Ovary (tissue), 9 donors: ENCODE results near the gene FSTL1. TPM values are rescaled to one million over a fixed set of nuclear protein-coding genes. Genes with fewer than 3 reads are reported as not detected.

Source experiments
- DNase-seq, 5 donors: peaks; one replicate each; pipeline ENCODE4 v3.0.0-alpha.2; 2019 to 2020
- H3K27ac ChIP-seq, 2 donors: fragments of 200-600 bp; one replicate each; pipeline versions ENCODE4 v1.5.1 to v1.8.0; 2019 to 2022
- H3K27me3 ChIP-seq: fragments of 200-600 bp; one replicate; pipeline ENCODE4 v1.8.0; 2022
- H3K36me3 ChIP-seq: fragments of 200-600 bp; sonication (generic); one replicate; pipeline ENCODE4 v1.5.1; 2019
- H3K4me1 ChIP-seq: one replicate; pipeline ENCODE4 v1.8.1; 2013; ENCODE audit warnings: mild to moderate bottlenecking, moderate library complexity; ENCODE audit not compliant: insufficient read depth
- H3K4me3 ChIP-seq: fragments of 200-600 bp; sonication (generic); one replicate; pipeline ENCODE4 v1.5.1; 2017
- H3K9me3 ChIP-seq, 2 donors: fragments of 200-600 bp in 1 of 2; sonication (generic) in 1 of 2; one replicate each; pipeline versions ENCODE4 v1.5.1 to v1.8.1; 2013 to 2019; ENCODE audit warnings: mild to moderate bottlenecking in 1 of 2, moderate library complexity in 1 of 2
- CTCF ChIP-seq, 3 donors: fragments of 450-650 bp in 2 of 3; fragments of 200-600 bp in 1 of 3; IDR thresholded peaks; one replicate each; pipeline versions ENCODE4 v1.5.1 to v1.8.0; 2016 to 2022; ENCODE audit warnings: antibody characterized with exemption in 3 of 3, mild to moderate bottlenecking in 1 of 3
- EP300 ChIP-seq: sonication (generic); formaldehyde crosslinking; IDR thresholded peaks from one replicate; pipeline ENCODE4 v1.6.1; 2017; ENCODE audit warnings: antibody characterized with exemption
- POLR2A ChIP-seq: fragments of 450-650 bp; IDR thresholded peaks from one replicate; pipeline ENCODE4 v1.6.1; 2017; ENCODE audit warnings: antibody characterized with exemption, mild to moderate bottlenecking, moderate library complexity
- WGBS, 3 donors: extraction: QIAGEN DNeasy Blood & Tissue Kit in 1 of 3; methylation state at CpG; one replicate each; pipeline versions ENCODE4 v1.1.5 to v1.1.7; 2013 to 2017; 5-methylcytosine and 5-hydroxymethylcytosine counted together
- intact Hi-C, 4 donors: fragments of 100-400 bp; cut with DNase I; formaldehyde crosslinking; loops; one replicate each; pipeline versions ENCODE4 v1.11.0 to v1.15.1; 2022 to 2023
- polyA plus RNA-seq, 2 donors: library from polyadenylated mRNA; stranded (reverse); fragments of 200-250 nt in 1 of 2; fragments of 350-450 nt in 1 of 2; fragmentation: Illumina TruSeq in 1 of 2; extraction: RNeasy Lipid Tissue Mini Kit (QIAGEN cat#74804) in 1 of 2; gene quantifications; one replicate each; pipeline ENCODE4 v1.2.3, GENCODE V29; 2013 to 2014
- total RNA-seq, 7 donors: library from RNA; depleted of rRNA in 2 of 7; stranded (reverse); fragments of >200 nt in 2 of 7; fragmentation: NEBNext Ultra II Directional in 3 of 7; extraction: Animal tissue kit (Norgen Biotek cat#: 25700) in 3 of 7; gene quantifications; one replicate each; pipeline versions ENCODE4 v1.1.0 to v1.2.4, GENCODE V29; 2016 to 2023
- donor health status: DM: no; HTN: no; CAD: no; lungs with moderate emphysema.
- donor health status: DM: no; HTN: no; CAD: no.
- donor health status: Bipolar disorder and iron deficiency.
- donor health status: DM: yes; HTN: yes; CAD: no.
- donor health status: DM: no; HTN: no; CAD: no.
- donor health status: DM: yes; HTN: yes; CAD: no.

The FSTL1 gene
- total and polyA plus RNA-seq, 9 donors: 98.0 to 357 (median 204) TPM

- TF ChIP-seq POLR2A: no peak
- TF ChIP-seq CTCF (IDR thresholded peaks at IDR 0.05): no peak
- TF ChIP-seq EP300: no peak
- intact Hi-C loops: loop anchor here in 1 of 4 donors (10.0 kb wide), 1 partner anchor 128 kb away; no protein-coding TSS in a partner anchor
- Histone ChIP-seq H3K9me3 (no peaks in the 10 kb centered on the region), H3K27ac (no peak overlapping the region), H3K4me3 (no peak overlapping the region), H3K27me3 (no peaks in the 10 kb centered on the region), H3K4me1 (peaks cover 16% of the 10 kb centered on the region), H3K36me3 (no peaks in the 10 kb centered on the region)
- no peak for DNase-seq
These were observed 23.6 kb downstream of the FSTL1 start for GRCh38 chr3:120427201-120427600.

DNA sequence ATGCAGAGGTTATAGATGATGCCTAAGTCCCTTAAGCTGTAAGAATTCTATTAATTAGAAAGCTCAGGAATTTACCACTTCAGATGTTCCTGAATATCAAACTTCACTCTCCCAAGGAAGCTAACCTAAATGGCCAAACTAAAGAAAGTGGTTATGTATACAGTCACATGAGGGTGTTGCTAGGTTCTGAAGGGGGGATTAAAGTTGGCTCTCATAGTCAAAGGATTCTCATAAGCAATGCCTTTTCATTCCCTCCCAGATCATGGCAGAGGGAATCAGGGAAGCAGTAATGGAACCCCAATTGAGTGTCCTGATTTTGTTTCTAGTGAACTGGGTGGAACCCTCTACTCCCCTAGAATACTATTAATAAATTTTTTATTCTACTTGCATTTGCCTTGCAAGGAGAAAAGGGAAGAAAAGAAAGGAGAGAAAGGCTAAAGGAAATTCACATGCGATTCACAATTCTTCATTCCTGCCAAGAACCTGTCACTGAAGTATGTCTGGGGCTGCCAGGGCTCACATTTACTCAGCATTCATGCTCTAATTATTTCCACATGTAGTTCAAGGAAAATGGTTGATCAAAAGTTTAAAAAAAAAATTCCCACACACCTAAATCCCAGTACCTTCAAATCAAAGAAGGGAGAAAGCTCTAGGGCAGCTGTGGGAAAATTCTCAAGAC, 25.1 kb downstream of the FSTL1 start:
- H3K36me3 ChIP-seq: no peaks in the 10 kb centered on the region
- intact Hi-C loops: loop anchor here in 1 of 4 donors (10.0 kb wide), 1 partner anchor 129 kb away; no protein-coding TSS in a partner anchor
- H3K4me1 ChIP-seq: peaks cover 14% of the 10 kb centered on the region
- no peak overlapping the region for H3K4me3 ChIP-seq
- H3K9me3 ChIP-seq: no peaks in the 10 kb centered on the region
- DNase-seq: peak in 2 of 5 donors; percentile 49 to 51
- WGBS, 3 donors: 0 to 4% (median 4%) methylated on average over 1 of the region's 1 CpG
- H3K27ac ChIP-seq: peak overlapping the region in 1 of 2 donors; percentile 14
- H3K27me3 ChIP-seq: no peaks in the 10 kb centered on the region
- TF ChIP-seq POLR2A (no peak), EP300 (no peak), CTCF (IDR thresholded peaks at IDR 0.05) (no peak)

DNA sequence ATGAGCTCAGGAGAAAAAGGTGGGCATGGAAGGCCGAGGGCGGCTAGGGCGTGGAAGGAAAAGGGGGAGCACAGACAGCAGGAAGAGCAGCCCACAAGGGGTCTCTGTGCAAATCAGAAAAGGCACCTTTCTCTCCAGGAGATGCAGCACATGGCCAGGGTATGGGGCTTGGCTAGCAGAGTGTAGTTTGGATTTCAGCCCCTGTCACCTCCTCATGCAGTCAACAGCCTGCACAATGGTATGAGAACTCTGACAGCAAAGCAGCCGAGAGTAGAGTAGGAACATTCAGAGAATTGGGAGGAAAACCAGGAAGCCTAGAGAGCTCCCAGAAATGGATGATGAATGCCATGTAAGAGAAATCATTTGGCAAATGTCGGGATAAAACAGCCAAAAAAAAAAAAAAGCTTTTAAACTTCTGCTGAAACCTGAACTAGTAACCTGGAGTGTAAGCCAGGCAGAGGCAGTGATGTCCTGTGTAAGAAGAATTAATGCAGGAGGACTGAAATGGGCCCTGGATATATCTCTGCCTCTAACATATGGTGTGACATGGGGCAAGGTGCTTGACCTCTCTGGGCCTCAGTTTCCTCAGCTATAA, 25.7 kb downstream of the FSTL1 start:
- Histone ChIP-seq H3K27me3 (no peaks in the 10 kb centered on the region), H3K4me1 (peaks cover 15% of the 10 kb centered on the region), H3K27ac (peak overlapping the region in 1 of 2 donors; percentile 14), H3K4me3 (no peak overlapping the region), H3K9me3 (no peaks in the 10 kb centered on the region), H3K36me3 (no peaks in the 10 kb centered on the region)
- no peak for TF ChIP-seq EP300
- TF ChIP-seq POLR2A: no peak
- TF ChIP-seq CTCF (IDR thresholded peaks at IDR 0.05): no peak
- WGBS, 3 donors: 59 to 68% (median 66%) methylated on average over 5 of the region's 5 CpGs
- intact Hi-C loops: loop anchor here in 2 of 4 donors (5.0 to 10.0 kb wide), 2 partner anchors 130 to 132 kb away; no protein-coding TSS in a partner anchor
- no peak for DNase-seq

DNA sequence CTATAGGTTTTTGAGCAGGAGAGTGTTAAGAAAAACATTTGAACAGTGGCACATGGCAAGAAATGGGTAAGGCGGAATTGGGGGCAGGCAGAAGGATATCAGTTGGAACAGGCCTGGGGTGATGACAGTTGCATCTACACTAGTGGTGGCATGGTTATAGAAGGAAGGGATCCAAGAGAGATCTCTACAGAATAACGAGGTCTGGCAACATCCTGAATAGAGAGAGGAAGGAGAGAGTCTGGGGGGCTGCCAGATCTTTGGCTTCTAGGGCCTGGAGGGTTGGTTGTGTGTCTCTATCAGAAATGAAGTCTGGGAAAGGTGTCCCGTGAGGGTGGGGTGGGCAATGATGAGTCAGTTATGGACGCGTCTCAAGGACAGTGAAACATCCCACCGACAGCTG, 26.3 kb downstream of the FSTL1 start:
- no peak for TF ChIP-seq CTCF (IDR thresholded peaks at IDR 0.05)
- TF ChIP-seq POLR2A: no peak
- TF ChIP-seq EP300: no peak
- no peaks in the 10 kb centered on the region for H3K27me3 ChIP-seq
- intact Hi-C loops: loop anchor here in 2 of 4 donors (5.0 to 10.0 kb wide), 2 partner anchors 130 to 133 kb away; no protein-coding TSS in a partner anchor
- no peak overlapping the region for H3K27ac ChIP-seq
- H3K36me3 ChIP-seq: no peaks in the 10 kb centered on the region
- no peak overlapping the region for H3K4me3 ChIP-seq
- 67 to 73% (median 70%) methylated on average over 6 of the region's 6 CpGs for WGBS, 3 donors
- no peaks in the 10 kb centered on the region for H3K9me3 ChIP-seq
- no peak for DNase-seq
- H3K4me1 ChIP-seq: peaks cover 16% of the 10 kb centered on the region
